Measurements from ENCODE around the gene NDUFA9.
A peak's percentile ranks its signal among the peaks of the same experiment; 100 is the strongest.

Gene NDUFA9

GRCh38 chr12:4648501-4649357 is at the start of gene NDUFA9, which contains the start of gene AKAP3:
Gene NDUFA9, plus strand, starts transcription at chr12:4649114. Its CDS starts 13 bp downstream, at chr12:4649127.
Gene AKAP3, minus strand, starts transcription at chr12:4649051. Its CDS starts 10,855 bp downstream, at chr12:4638196.
- TF ChIP-seq CTCF (conservative IDR thresholded peaks at IDR 0.05; ENCODE audit: low read depth, low read length): no peak
- Histone ChIP-seq H3K9ac (peak within 1 kb of the TSS; percentile 91), H4K20me1 (ENCODE audit: insufficient read depth) (no peaks in the 10 kb centered on the region), H3K4me2 (peak within 1 kb of the TSS; percentile 93), H2AFZ (ENCODE audit: low read depth) (peak within 1 kb of the TSS; percentile 89), H3K27me3 (ENCODE audit: insufficient read depth, low read depth) (no peaks in the 10 kb centered on the region), H3K4me1 (ENCODE audit: low read depth, poor library complexity, severe bottlenecking) (peaks cover 35% of the 10 kb centered on the region), H3K4me3 (IDR thresholded peaks at IDR 0.05; ENCODE audit: insufficient read depth, low read depth, low read length) (peak within 1 kb of the TSS; percentile 11), H3K36me3 (ENCODE audit: insufficient read depth) (no peaks in the 10 kb centered on the region), H3K27ac (peak within 1 kb of the TSS; percentile 76), H3K79me2 (ENCODE audit: insufficient read depth, low read depth) (peaks cover 41% of the 10 kb centered on the region)

- Histone ChIP-seq H3K36me3 (ENCODE audit: insufficient read depth) (no peaks in the 10 kb centered on the region), H3K79me2 (ENCODE audit: insufficient read depth, low read depth) (no peaks in the 10 kb centered on the region; the same call in 1 of the 2 replicates), H2AFZ (ENCODE audit: low read depth) (no peak overlapping the region), H3K4me2 (no peak overlapping the region), H3K27me3 (ENCODE audit: insufficient read depth, low read depth) (no peaks in the 10 kb centered on the region), H3K4me1 (ENCODE audit: low read depth, poor library complexity, severe bottlenecking) (peaks cover 12% of the 10 kb centered on the region), H3K4me3 (IDR thresholded peaks at IDR 0.05; ENCODE audit: insufficient read depth, low read depth, low read length) (no peak overlapping the region), H3K9ac (no peak overlapping the region), H4K20me1 (ENCODE audit: insufficient read depth) (no peaks in the 10 kb centered on the region), H3K27ac (no peak overlapping the region)
- TF ChIP-seq CTCF (conservative IDR thresholded peaks at IDR 0.05; ENCODE audit: low read depth, low read length): no peak
Measured at GRCh38 chr12:4603421-4603820, 45.5 kb upstream of the NDUFA9 start.

GRCh38 chr12:4603946-4604345 is 45.0 kb upstream of the NDUFA9 start:
- H2AFZ ChIP-seq (ENCODE audit: low read depth): no peak overlapping the region
- H3K27ac ChIP-seq: no peak overlapping the region
- H3K9ac ChIP-seq: no peak overlapping the region
- no peak overlapping the region for H3K4me2 ChIP-seq
- no peaks in the 10 kb centered on the region; the same call in 1 of the 2 replicates for H3K79me2 ChIP-seq (ENCODE audit: insufficient read depth, low read depth)
- H3K27me3 ChIP-seq (ENCODE audit: insufficient read depth, low read depth): no peaks in the 10 kb centered on the region
- H3K36me3 ChIP-seq (ENCODE audit: insufficient read depth): no peaks in the 10 kb centered on the region
- no peaks in the 10 kb centered on the region for H4K20me1 ChIP-seq (ENCODE audit: insufficient read depth)
- H3K4me3 ChIP-seq (IDR thresholded peaks at IDR 0.05; ENCODE audit: insufficient read depth, low read depth, low read length): no peak overlapping the region
- TF ChIP-seq CTCF (conservative IDR thresholded peaks at IDR 0.05; ENCODE audit: low read depth, low read length): no peak
- peaks cover 12% of the 10 kb centered on the region for H3K4me1 ChIP-seq (ENCODE audit: low read depth, poor library complexity, severe bottlenecking)

GRCh38 chr12:4604684-4605193 is 44.2 kb upstream of the NDUFA9 start:
- no peaks in the 10 kb centered on the region for H3K36me3 ChIP-seq (ENCODE audit: insufficient read depth)
- peaks cover 12% of the 10 kb centered on the region for H3K4me1 ChIP-seq (ENCODE audit: low read depth, poor library complexity, severe bottlenecking)
- TF ChIP-seq CTCF (conservative IDR thresholded peaks at IDR 0.05; ENCODE audit: low read depth, low read length): peak; percentile 94
- H3K79me2 ChIP-seq (ENCODE audit: insufficient read depth, low read depth): no peaks in the 10 kb centered on the region; the same call in 1 of the 2 replicates
- H3K4me3 ChIP-seq (IDR thresholded peaks at IDR 0.05; ENCODE audit: insufficient read depth, low read depth, low read length): no peak overlapping the region
- H3K4me2 ChIP-seq: peak overlapping the region; percentile 67
- peak overlapping the region; percentile 72 for H2AFZ ChIP-seq (ENCODE audit: low read depth)
- peak overlapping the region; percentile 76; the same call in 1 of the 2 replicates for H3K9ac ChIP-seq
- no peak overlapping the region for H3K27ac ChIP-seq
- H4K20me1 ChIP-seq (ENCODE audit: insufficient read depth): no peaks in the 10 kb centered on the region
- H3K27me3 ChIP-seq (ENCODE audit: insufficient read depth, low read depth): no peaks in the 10 kb centered on the region

Data from KMS-11 (cell line).